Activated naive CD4-positive, alpha-beta T cell treated with anti-CD3 and anti-CD28 coated beads, Interleukin-2, amount 50 U/mL, for 24 hours (primary cell): Measurements from ENCODE around the gene PLA2G4F.
"Not testable (repeated sequence)": the region's sequence is repeated elsewhere in the genome, so short reads cannot be mapped to it uniquely, and the experiment has no call there.

Experiments
- H3K27ac Mint-ChIP-seq: one replicate; pipeline ENCODE4 v1.8.0; 2021; ENCODE audit warnings: mild to moderate bottlenecking, mixed read lengths
- H3K27me3 Mint-ChIP-seq: one replicate; pipeline ENCODE4 v1.8.0; 2021; ENCODE audit warnings: mixed read lengths
- H3K36me3 Mint-ChIP-seq: one replicate; pipeline ENCODE4 v1.8.0; 2021; ENCODE audit warnings: mixed read lengths
- H3K4me1 Mint-ChIP-seq: one replicate; pipeline ENCODE4 v1.8.0; 2021; ENCODE audit warnings: mixed read lengths
- H3K4me3 Mint-ChIP-seq: one replicate; pipeline ENCODE4 v1.8.0; 2021; ENCODE audit warnings: mild to moderate bottlenecking, mixed read lengths
- H3K9me3 Mint-ChIP-seq: one replicate; pipeline ENCODE4 v1.8.0; 2021; ENCODE audit warnings: mixed read lengths

Gene PLA2G4F

GRCh38 chr15:42108189-42108588 lies 48.2 kb downstream of the PLA2G4F start:
- peaks cover 5% of the 10 kb centered on the region for H3K9me3 Mint-ChIP-seq
- no peak overlapping the region for H3K4me3 Mint-ChIP-seq
- H3K4me1 Mint-ChIP-seq: peaks cover 6% of the 10 kb centered on the region
- peaks cover 4% of the 10 kb centered on the region for H3K36me3 Mint-ChIP-seq
- H3K27ac Mint-ChIP-seq: no peak overlapping the region
- H3K27me3 Mint-ChIP-seq: peaks cover 21% of the 10 kb centered on the region

- H3K36me3 Mint-ChIP-seq: peaks cover 4% of the 10 kb centered on the region
- peaks cover 6% of the 10 kb centered on the region for H3K4me1 Mint-ChIP-seq
- no peak overlapping the region for H3K27ac Mint-ChIP-seq
- no peak overlapping the region for H3K4me3 Mint-ChIP-seq
- H3K9me3 Mint-ChIP-seq: peaks cover 3% of the 10 kb centered on the region
- peaks cover 21% of the 10 kb centered on the region for H3K27me3 Mint-ChIP-seq
Measured at GRCh38 chr15:42107473-42107872, 49.0 kb downstream of the PLA2G4F start.

GRCh38 chr15:42106288-42106687 lies 50.1 kb downstream of the PLA2G4F start:
- Mint-ChIP-seq H3K27me3 (peaks cover 21% of the 10 kb centered on the region), H3K27ac (no peak overlapping the region), H3K9me3 (no peaks in the 10 kb centered on the region), H3K4me1 (peaks cover 6% of the 10 kb centered on the region), H3K36me3 (peaks cover 4% of the 10 kb centered on the region), H3K4me3 (no peak overlapping the region)

- H3K27ac Mint-ChIP-seq: no peak overlapping the region
- H3K4me3 Mint-ChIP-seq: no peak overlapping the region
- H3K9me3 Mint-ChIP-seq: no peaks in the 10 kb centered on the region
- H3K36me3 Mint-ChIP-seq: no peaks in the 10 kb centered on the region
- H3K4me1 Mint-ChIP-seq: peaks cover 6% of the 10 kb centered on the region
- H3K27me3 Mint-ChIP-seq: peaks cover 16% of the 10 kb centered on the region
Measured at GRCh38 chr15:42104095-42104891, 52.1 kb downstream of the PLA2G4F start.

GRCh38 chr15:42102646-42103235 lies 53.7 kb downstream of the PLA2G4F start:
- H3K27me3 Mint-ChIP-seq: peaks cover 5% of the 10 kb centered on the region
- H3K4me3 Mint-ChIP-seq: no peak overlapping the region
- H3K36me3 Mint-ChIP-seq: no peaks in the 10 kb centered on the region
- H3K27ac Mint-ChIP-seq: no peak overlapping the region
- H3K4me1 Mint-ChIP-seq: peaks cover 5% of the 10 kb centered on the region
- no peaks in the 10 kb centered on the region for H3K9me3 Mint-ChIP-seq

- no peak overlapping the region for H3K4me3 Mint-ChIP-seq
- H3K9me3 Mint-ChIP-seq: no peaks in the 10 kb centered on the region
- H3K27ac Mint-ChIP-seq: no peak overlapping the region
- H3K4me1 Mint-ChIP-seq: no peaks in the 10 kb centered on the region
- peaks cover 1% of the 10 kb centered on the region for H3K27me3 Mint-ChIP-seq
- no peaks in the 10 kb centered on the region for H3K36me3 Mint-ChIP-seq
Measured at GRCh38 chr15:42101861-42102260, 54.6 kb downstream of the PLA2G4F start.

GRCh38 chr15:42100021-42100800 lies 56.2 kb downstream of the PLA2G4F start:
- Mint-ChIP-seq H3K4me3 (no peak overlapping the region), H3K4me1 (no peaks in the 10 kb centered on the region), H3K36me3 (no peaks in the 10 kb centered on the region), H3K27me3 (no peaks in the 10 kb centered on the region), H3K9me3 (no peaks in the 10 kb centered on the region), H3K27ac (no peak overlapping the region)

GRCh38 chr15:42097018-42097417 lies 59.4 kb downstream of the PLA2G4F start:
- no peaks in the 10 kb centered on the region for H3K27me3 Mint-ChIP-seq
- no peaks in the 10 kb centered on the region for H3K4me1 Mint-ChIP-seq
- no peaks in the 10 kb centered on the region for H3K9me3 Mint-ChIP-seq
- no peak overlapping the region for H3K27ac Mint-ChIP-seq
- no peaks in the 10 kb centered on the region for H3K36me3 Mint-ChIP-seq
- H3K4me3 Mint-ChIP-seq: no peak overlapping the region

- Mint-ChIP-seq H3K9me3 (no peaks in the 10 kb centered on the region), H3K27ac (no peak within 1 kb of the TSS), H3K4me1 (no peaks in the 10 kb centered on the region), H3K4me3 (no peak within 1 kb of the TSS), H3K36me3 (no peaks in the 10 kb centered on the region), H3K27me3 (no peaks in the 10 kb centered on the region)
Measured at GRCh38 chr15:42094512-42094963, 61.9 kb downstream of the PLA2G4F start, which contains the start of gene PLA2G4D. TSS of gene PLA2G4D (minus strand) at chr15:42094562. CDS start at chr15:42094459, 103 bp downstream.

GRCh38 chr15:42093966-42094365 lies 62.5 kb downstream of the PLA2G4F start:
- Mint-ChIP-seq H3K4me3 (no peak overlapping the region), H3K27me3 (no peaks in the 10 kb centered on the region), H3K36me3 (no peaks in the 10 kb centered on the region), H3K9me3 (no peaks in the 10 kb centered on the region), H3K27ac (no peak overlapping the region), H3K4me1 (no peaks in the 10 kb centered on the region)

GRCh38 chr15:42092398-42093318 lies 63.8 kb downstream of the PLA2G4F start:
- Mint-ChIP-seq H3K9me3 (no peaks in the 10 kb centered on the region), H3K36me3 (no peaks in the 10 kb centered on the region), H3K27ac (no peak overlapping the region), H3K4me3 (no peak overlapping the region), H3K4me1 (no peaks in the 10 kb centered on the region), H3K27me3 (peaks cover 2% of the 10 kb centered on the region)

GRCh38 chr15:42091753-42092397 lies 64.6 kb downstream of the PLA2G4F start:
- H3K9me3 Mint-ChIP-seq, H3K27ac Mint-ChIP-seq, H3K4me1 Mint-ChIP-seq, H3K4me3 Mint-ChIP-seq, H3K36me3 Mint-ChIP-seq, H3K27me3 Mint-ChIP-seq: not testable (repeated sequence)

- H3K36me3 Mint-ChIP-seq: no peaks in the 10 kb centered on the region
- no peaks in the 10 kb centered on the region for H3K9me3 Mint-ChIP-seq
- no peak overlapping the region for H3K27ac Mint-ChIP-seq
- H3K27me3 Mint-ChIP-seq: peaks cover 4% of the 10 kb centered on the region
- H3K4me3 Mint-ChIP-seq: no peak overlapping the region
- H3K4me1 Mint-ChIP-seq: no peaks in the 10 kb centered on the region
Measured at GRCh38 chr15:42090781-42091180, 65.7 kb downstream of the PLA2G4F start.

GRCh38 chr15:42090370-42090769 lies 66.1 kb downstream of the PLA2G4F start:
- H3K36me3 Mint-ChIP-seq: no peaks in the 10 kb centered on the region
- H3K4me1 Mint-ChIP-seq: no peaks in the 10 kb centered on the region
- H3K9me3 Mint-ChIP-seq: no peaks in the 10 kb centered on the region
- peaks cover 4% of the 10 kb centered on the region for H3K27me3 Mint-ChIP-seq
- H3K27ac Mint-ChIP-seq: no peak overlapping the region
- H3K4me3 Mint-ChIP-seq: no peak overlapping the region

- Mint-ChIP-seq H3K4me3 (no peak overlapping the region), H3K27me3 (peaks cover 4% of the 10 kb centered on the region), H3K36me3 (no peaks in the 10 kb centered on the region), H3K4me1 (no peaks in the 10 kb centered on the region), H3K9me3 (no peaks in the 10 kb centered on the region), H3K27ac (no peak overlapping the region)
Measured at GRCh38 chr15:42089942-42090341, 66.5 kb downstream of the PLA2G4F start.
